ENCODE results near the gene DNAJC22.

DNA sequence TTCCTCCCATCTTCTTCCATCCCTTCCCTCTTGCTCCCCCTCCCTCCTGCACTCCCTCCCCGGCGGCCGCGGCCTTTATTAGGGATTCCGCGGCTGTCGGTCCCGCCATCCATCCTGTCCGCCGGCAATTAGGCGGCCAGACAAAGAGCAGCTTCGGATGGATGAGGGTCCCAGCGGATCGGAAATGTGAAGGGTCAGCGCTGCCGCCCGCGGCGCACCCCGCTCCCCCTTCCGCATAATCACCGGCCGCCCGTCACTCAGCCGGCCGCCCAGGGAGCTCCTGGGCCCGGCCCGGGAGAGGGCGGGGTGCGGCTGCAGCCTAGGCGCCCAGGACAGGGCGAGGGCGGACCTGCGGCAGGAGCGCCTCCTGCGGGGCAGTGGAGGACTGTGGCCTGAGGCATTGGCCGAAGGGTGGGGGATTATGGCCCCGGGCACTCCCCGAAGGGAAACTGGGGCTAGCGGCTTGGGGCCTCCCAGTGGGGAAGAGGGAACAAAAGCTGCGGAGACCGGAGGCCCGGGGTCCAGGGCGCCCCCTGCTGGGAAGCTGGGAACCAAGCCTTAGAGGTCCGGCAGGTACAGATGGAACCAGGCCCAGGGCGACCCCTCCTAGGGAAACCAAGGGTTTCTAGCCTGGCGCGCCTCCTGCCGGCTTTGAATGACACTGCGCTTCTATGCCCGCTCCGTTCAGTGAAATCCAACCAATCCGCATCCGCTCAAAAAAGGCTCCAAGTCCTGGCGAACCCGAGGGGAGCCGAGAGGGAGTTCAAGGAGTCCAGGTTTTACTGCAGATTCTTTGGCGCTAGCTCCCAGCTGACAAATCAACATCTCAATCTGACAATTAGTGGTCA lies 4.4 kb upstream of the DNAJC22 start:
- TF ChIP-seq EZH2 (IDR thresholded peaks at IDR 0.05; ENCODE audit: borderline replicate concordance, low read length) = no peak
- TF ChIP-seq, protein P1, sequence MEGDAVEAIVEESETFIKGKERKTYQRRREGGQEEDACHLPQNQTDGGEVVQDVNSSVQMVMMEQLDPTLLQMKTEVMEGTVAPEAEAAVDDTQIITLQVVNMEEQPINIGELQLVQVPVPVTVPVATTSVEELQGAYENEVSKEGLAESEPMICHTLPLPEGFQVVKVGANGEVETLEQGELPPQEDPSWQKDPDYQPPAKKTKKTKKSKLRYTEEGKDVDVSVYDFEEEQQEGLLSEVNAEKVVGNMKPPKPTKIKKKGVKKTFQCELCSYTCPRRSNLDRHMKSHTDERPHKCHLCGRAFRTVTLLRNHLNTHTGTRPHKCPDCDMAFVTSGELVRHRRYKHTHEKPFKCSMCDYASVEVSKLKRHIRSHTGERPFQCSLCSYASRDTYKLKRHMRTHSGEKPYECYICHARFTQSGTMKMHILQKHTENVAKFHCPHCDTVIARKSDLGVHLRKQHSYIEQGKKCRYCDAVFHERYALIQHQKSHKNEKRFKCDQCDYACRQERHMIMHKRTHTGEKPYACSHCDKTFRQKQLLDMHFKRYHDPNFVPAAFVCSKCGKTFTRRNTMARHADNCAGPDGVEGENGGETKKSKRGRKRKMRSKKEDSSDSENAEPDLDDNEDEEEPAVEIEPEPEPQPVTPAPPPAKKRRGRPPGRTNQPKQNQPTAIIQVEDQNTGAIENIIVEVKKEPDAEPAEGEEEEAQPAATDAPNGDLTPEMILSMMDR (conservative IDR thresholded peaks at IDR 0.05 in 1 of 2, IDR thresholded peaks at IDR 0.05 in 1 of 2; ENCODE audit: extremely low read depth in 1 of 2, insufficient read depth in 1 of 2, low read depth in 1 of 2, low read length in 2 of 2) = peak; percentile 65 to 70

Measured in mammary epithelial cell (primary cell).